Measurements from ENCODE around the gene LRRC61. TPM values are rescaled to one million over a fixed set of nuclear protein-coding genes. Genes with fewer than 3 reads are reported as not detected.
A peak's percentile ranks its signal among the peaks of the same experiment; 100 is the strongest.

The LRRC61 gene
- polyA plus RNA-seq, 1 experiment = 0.17 TPM

- TF ChIP-seq, protein P1, sequence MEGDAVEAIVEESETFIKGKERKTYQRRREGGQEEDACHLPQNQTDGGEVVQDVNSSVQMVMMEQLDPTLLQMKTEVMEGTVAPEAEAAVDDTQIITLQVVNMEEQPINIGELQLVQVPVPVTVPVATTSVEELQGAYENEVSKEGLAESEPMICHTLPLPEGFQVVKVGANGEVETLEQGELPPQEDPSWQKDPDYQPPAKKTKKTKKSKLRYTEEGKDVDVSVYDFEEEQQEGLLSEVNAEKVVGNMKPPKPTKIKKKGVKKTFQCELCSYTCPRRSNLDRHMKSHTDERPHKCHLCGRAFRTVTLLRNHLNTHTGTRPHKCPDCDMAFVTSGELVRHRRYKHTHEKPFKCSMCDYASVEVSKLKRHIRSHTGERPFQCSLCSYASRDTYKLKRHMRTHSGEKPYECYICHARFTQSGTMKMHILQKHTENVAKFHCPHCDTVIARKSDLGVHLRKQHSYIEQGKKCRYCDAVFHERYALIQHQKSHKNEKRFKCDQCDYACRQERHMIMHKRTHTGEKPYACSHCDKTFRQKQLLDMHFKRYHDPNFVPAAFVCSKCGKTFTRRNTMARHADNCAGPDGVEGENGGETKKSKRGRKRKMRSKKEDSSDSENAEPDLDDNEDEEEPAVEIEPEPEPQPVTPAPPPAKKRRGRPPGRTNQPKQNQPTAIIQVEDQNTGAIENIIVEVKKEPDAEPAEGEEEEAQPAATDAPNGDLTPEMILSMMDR (IDR thresholded peaks at IDR 0.05; ENCODE audit: low read depth, low read length) = no peak
- ChIA-PET CTCF (interaction anchor here (0.9 kb wide), 1 partner anchor 71 kb away, joined by 3 read pairs; no protein-coding TSS in a partner anchor), POLR2A (interaction anchor here (0.9 kb wide), 1 partner anchor 17 kb away, joined by 4 read pairs; no protein-coding TSS in a partner anchor)
- Histone ChIP-seq H3K4me3 (ENCODE audit: low read depth, low read length) (no peak overlapping the region), H3K27ac (ENCODE audit: low read depth, low read length) (no peak overlapping the region), H3K9me3 (ENCODE audit: control insufficient read depth, insufficient read depth, low read length) (peaks cover 3% of the 10 kb centered on the region; the same call in 1 of the 2 replicates), H3K27me3 (ENCODE audit: control insufficient read depth, insufficient read depth, low read length) (no peaks in the 10 kb centered on the region)
- DNase-seq (ENCODE audit: low read depth, low spot score) = no peak
These were observed 5.3 kb upstream of the LRRC61 start for GRCh38 chr7:150317748-150318444.

- Histone ChIP-seq H3K9me3 (ENCODE audit: control insufficient read depth, insufficient read depth, low read length) (peaks cover 6% of the 10 kb centered on the region; the same call in 1 of the 2 replicates), H3K4me3 (ENCODE audit: low read depth, low read length) (no peak overlapping the region), H3K27ac (ENCODE audit: low read depth, low read length) (no peak overlapping the region), H3K27me3 (ENCODE audit: control insufficient read depth, insufficient read depth, low read length) (no peaks in the 10 kb centered on the region)
- POLR2A ChIA-PET = no interaction called here
- no peak for DNase-seq (ENCODE audit: low read depth, low spot score)
- CTCF ChIA-PET = no interaction called here
- TF ChIP-seq, protein P1 (IDR thresholded peaks at IDR 0.05; ENCODE audit: low read depth, low read length) = no peak
These were observed 1.4 kb upstream of the LRRC61 start for GRCh38 chr7:150321788-150322113.

- POLR2A ChIA-PET = no interaction called here
- Histone ChIP-seq H3K27me3 (ENCODE audit: control insufficient read depth, insufficient read depth, low read length) (no peaks in the 10 kb centered on the region), H3K4me3 (ENCODE audit: low read depth, low read length) (no peak overlapping the region), H3K27ac (ENCODE audit: low read depth, low read length) (no peak overlapping the region), H3K9me3 (ENCODE audit: control insufficient read depth, insufficient read depth, low read length) (peaks cover 6% of the 10 kb centered on the region; the same call in 1 of the 2 replicates)
- TF ChIP-seq, protein P1 (IDR thresholded peaks at IDR 0.05; ENCODE audit: low read depth, low read length) = no peak
- DNase-seq (ENCODE audit: low read depth, low spot score) = no peak
- CTCF ChIA-PET = interaction anchor here (1.3 kb wide), 1 partner anchor 13 kb away, joined by 3 read pairs; no protein-coding TSS in a partner anchor
These were observed 882 bp upstream of the LRRC61 start for GRCh38 chr7:150322114-150322832.

- ChIA-PET CTCF (no interaction called here), POLR2A (no interaction called here)
- H3K27me3 ChIP-seq (ENCODE audit: control insufficient read depth, insufficient read depth, low read length) = no peaks in the 10 kb centered on the region
- no peak for DNase-seq (ENCODE audit: low read depth, low spot score)
- no peak overlapping the region for H3K27ac ChIP-seq (ENCODE audit: low read depth, low read length)
- H3K4me3 ChIP-seq (ENCODE audit: low read depth, low read length) = peak overlapping the region; percentile 13; the same call in 1 of the 2 replicates
- peaks cover 6% of the 10 kb centered on the region; the same call in 1 of the 2 replicates for H3K9me3 ChIP-seq (ENCODE audit: control insufficient read depth, insufficient read depth, low read length)
- TF ChIP-seq, protein P1 (IDR thresholded peaks at IDR 0.05; ENCODE audit: low read depth, low read length) = no peak
These were observed 672 bp downstream of the LRRC61 start for GRCh38 chr7:150323682-150324372.
